GM12892 (cell line): ENCODE results near the gene LRRC51.

Experiments
- POLR2A ChIP-seq: IDR thresholded peaks from 2 replicates; pipeline ENCODE4 v1.6.1; 2011; ENCODE audit warnings: low read depth, low read length, control low read depth
- POLR2AphosphoS5 ChIP-seq: IDR thresholded peaks from 2 replicates; pipeline ENCODE4 v1.6.1; 2011; ENCODE audit warnings: low read depth, low read length, control low read depth
- TAF1 ChIP-seq: IDR thresholded peaks from 2 replicates; pipeline ENCODE4 v1.6.1; 2011; ENCODE audit warnings: low read depth, mild to moderate bottlenecking, control low read depth, low read length, borderline replicate concordance

GRCh38 chr11:72080326-72081183 is at the start of gene LRRC51, which contains the start of gene NUMA1:
- TF ChIP-seq POLR2A (peak; percentile 71; the same call in 1 of the 2 replicates), POLR2AphosphoS5 (peak; percentile 64; the same call in 1 of the 2 replicates), TAF1 (0 out of 2 replicates have a peak, but pooled peaks have one; percentile 23)
